A549 (cell line): ENCODE results near the gene AFAP1. TPM values are rescaled to one million over a fixed set of nuclear protein-coding genes. Genes with fewer than 3 reads are reported as not detected.

Experiments used
- ATAC-seq, 2 experiments: fragments of 200-7000 bp in 1 of 2; fragments of >200 bp in 1 of 2; cut with Nextera tagmentation in 1 of 2; cut with Tn5 transposase in 1 of 2; 3 replicates each; pipeline versions ENCODE4 v1.8.0 to v1.9.1; 2018 to 2020; ENCODE audit warnings: mild to moderate bottlenecking in 1 of 2, moderate library complexity in 1 of 2
- CTCF ChIA-PET: fragments of 300-600 bp; sonication (Branson Sonifier 250); formaldehyde crosslinking; extraction: SDS; loops from one replicate; lab custom pipeline; 2021; ENCODE audit warnings: antibody characterized with exemption, inconsistent platforms; lab: Yijun Ruan, JAX
- POLR2A ChIA-PET: fragments of 350-600 bp; formaldehyde crosslinking; extraction: SDS; loops from one replicate; lab custom pipeline; 2021; ENCODE audit warnings: antibody characterized with exemption, inconsistent platforms; lab: Yijun Ruan, JAX
- DNase-seq, 2 experiments: peaks; one replicate each; pipeline versions ENCODE4 v3.0.0 to v3.0.0-alpha.2; 2011 to 2016; ENCODE audit warnings: low read depth in 1 of 2, low spot score in 1 of 2
- FAIRE-seq: peaks from 2 replicates; lab custom pipeline; 2011; peaks lifted over from hg19 to GRCh38; lab: Jason Lieb, UNC
- H3K27ac ChIP-seq, 2 experiments: fragments of >200 bp; sonication (Bioruptor Twin); formaldehyde crosslinking; 3 replicates each; pipeline ENCODE4 v1.5.1; 2016 to 2017
- H3K4me1 ChIP-seq: fragments of >200 bp; sonication (Bioruptor Twin); formaldehyde crosslinking; 3 replicates; pipeline ENCODE4 v1.6.1; 2016
- H3K4me2 ChIP-seq: fragments of >200 bp; sonication (Bioruptor Twin); formaldehyde crosslinking; 3 replicates; pipeline ENCODE4 v1.6.1; 2016
- H3K4me3 ChIP-seq: fragments of >200 bp; sonication (Bioruptor Twin); formaldehyde crosslinking; 3 replicates; pipeline ENCODE4 v1.5.1; 2016
- H3K9me3 ChIP-seq: fragments of >200 bp; sonication (Bioruptor Twin); formaldehyde crosslinking; 3 replicates; pipeline ENCODE4 v1.6.1; 2016
- CHD2 ChIP-seq: fragments of 150-350 bp; IDR thresholded peaks from 2 replicates; pipeline ENCODE4 v1.6.1; 2014; ENCODE audit warnings: low read length; ENCODE audit not compliant: partially characterized antibody
- CHD4 ChIP-seq: fragments of 200-600 bp; sonication (generic); IDR thresholded peaks from 2 replicates; pipeline ENCODE4 v1.6.1; 2016; ENCODE audit warnings: antibody characterized with exemption, mild to moderate bottlenecking, borderline replicate concordance
- CTCF ChIP-seq: fragments of >200 bp; sonication (Bioruptor Twin); formaldehyde crosslinking; IDR thresholded peaks from 3 replicates; pipeline ENCODE4 v1.5.1; 2016
- EHF ChIP-seq: fragments of 250-450 bp; sonication (Bioruptor Pico); IDR thresholded peaks from 2 replicates; pipeline ENCODE4 v1.5.0; 2020; ENCODE audit warnings: mild to moderate bottlenecking
- EHMT2 ChIP-seq: fragments of 200-600 bp; sonication (generic); IDR thresholded peaks from 2 replicates; pipeline ENCODE4 v1.6.1; 2016; ENCODE audit warnings: antibody characterized with exemption, low read depth, mild to moderate bottlenecking, moderate library complexity
- ESRRA ChIP-seq: fragments of 150-350 bp; IDR thresholded peaks from 2 replicates; pipeline ENCODE4 v1.6.1; 2014; ENCODE audit warnings: mild to moderate bottlenecking, low read length, borderline replicate concordance
- FOXS1 ChIP-seq: fragments of 250-450 bp; sonication (Bioruptor Pico); IDR thresholded peaks from 2 replicates; pipeline ENCODE4 v1.5.0; 2020; ENCODE audit warnings: mild to moderate bottlenecking, moderate library complexity
- GATA3 ChIP-seq: IDR thresholded peaks from 2 replicates; pipeline ENCODE4 v1.6.1; 2012; ENCODE audit warnings: borderline replicate concordance
- HOXB5 ChIP-seq: fragments of 250-450 bp; sonication (Bioruptor Pico); IDR thresholded peaks from 2 replicates; pipeline ENCODE4 v1.5.0; 2020; ENCODE audit warnings: mild to moderate bottlenecking, moderate library complexity
- JUN ChIP-seq, 2 experiments: fragments of >200 bp; sonication (Bioruptor Twin); formaldehyde crosslinking; IDR thresholded peaks; 2 replicates in 1 of 2; 3 replicates in 1 of 2; pipeline ENCODE4 v1.6.1; 2016 to 2017
- NPAS2 ChIP-seq: fragments of 250-450 bp; sonication (Bioruptor Pico); IDR thresholded peaks from 2 replicates; pipeline ENCODE4 v1.8.0; 2022; ENCODE audit warnings: mild to moderate bottlenecking, moderate library complexity, borderline replicate concordance
- PBX3 ChIP-seq: IDR thresholded peaks from 2 replicates; pipeline ENCODE4 v1.6.1; 2012
- PHF8 ChIP-seq: fragments of 200-600 bp; sonication (generic); IDR thresholded peaks from 2 replicates; pipeline ENCODE4 v1.6.1; 2016; ENCODE audit warnings: low read depth, mild to moderate bottlenecking, antibody characterized with exemption, moderate library complexity, borderline replicate concordance
- SMC3 ChIP-seq: fragments of >200 bp; sonication (Bioruptor Twin); formaldehyde crosslinking; IDR thresholded peaks from 3 replicates; pipeline ENCODE4 v1.6.1; 2018; ENCODE audit warnings: inconsistent platforms
- SREBF2 ChIP-seq: fragments of 450-650 bp; IDR thresholded peaks from 2 replicates; pipeline ENCODE4 v1.6.1; 2014; ENCODE audit warnings: mild to moderate bottlenecking, moderate library complexity
- TFCP2L1 ChIP-seq: fragments of 250-450 bp; sonication (Bioruptor Pico); IDR thresholded peaks from 2 replicates; pipeline ENCODE4 v1.5.0; 2021; ENCODE audit warnings: mild to moderate bottlenecking
- USF2 ChIP-seq: fragments of 450-650 bp; IDR thresholded peaks from 2 replicates; pipeline ENCODE4 v1.6.1; 2014; ENCODE audit warnings: antibody characterized with exemption
- ZFP36 ChIP-seq: fragments of 450-650 bp; IDR thresholded peaks from 2 replicates; pipeline ENCODE4 v1.6.1; 2014; ENCODE audit warnings: borderline replicate concordance; ENCODE audit not compliant: partially characterized antibody
- ZSCAN20 ChIP-seq: fragments of 250-450 bp; sonication (Bioruptor Pico); IDR thresholded peaks from 2 replicates; pipeline ENCODE4 v1.8.0; 2022; ENCODE audit warnings: mild to moderate bottlenecking, moderate library complexity
- WGBS: methylation state at CpG from one replicate; pipeline ENCODE4 v1.1.6; 2017; ENCODE audit errors: missing lambda C conversion rate; 5-methylcytosine and 5-hydroxymethylcytosine counted together
- polyA plus RNA-seq, 4 experiments: library from polyadenylated mRNA; depleted of rRNA in 3 of 4; stranded (reverse); fragments of >200 nt; fragmentation: RNase III in 1 of 4; extraction: RNeasy Plus Mini Kit Qiagen cat#74134 plus additional on column Dnase treatment in 1 of 4; gene quantifications; 2 replicates in 3 of 4; 3 replicates in 1 of 4; pipeline ENCODE4 v1.2.3, GENCODE V29; 2011 to 2017
- TF ChIP-seq, protein P1 (sequence below): IDR thresholded peaks from 2 replicates; pipeline ENCODE4 v1.6.1; 2012; ENCODE audit warnings: low read depth, borderline replicate concordance
- TF ChIP-seq, protein P2 (sequence below): fragments of >200 bp; sonication (Bioruptor Twin); formaldehyde crosslinking; IDR thresholded peaks from 2 replicates; pipeline ENCODE4 v1.6.1; 2016
- TF ChIP-seq, protein P3 (sequence below): fragments of 150-350 bp; IDR thresholded peaks from 2 replicates; pipeline ENCODE4 v1.6.1; 2014; ENCODE audit warnings: low read depth, mild to moderate bottlenecking, low read length

Gene AFAP1
- polyA plus RNA-seq, 2 of the 4 experiments (the other 2 are of a cell fraction), result 25.4 to 29.6 TPM

DNA sequence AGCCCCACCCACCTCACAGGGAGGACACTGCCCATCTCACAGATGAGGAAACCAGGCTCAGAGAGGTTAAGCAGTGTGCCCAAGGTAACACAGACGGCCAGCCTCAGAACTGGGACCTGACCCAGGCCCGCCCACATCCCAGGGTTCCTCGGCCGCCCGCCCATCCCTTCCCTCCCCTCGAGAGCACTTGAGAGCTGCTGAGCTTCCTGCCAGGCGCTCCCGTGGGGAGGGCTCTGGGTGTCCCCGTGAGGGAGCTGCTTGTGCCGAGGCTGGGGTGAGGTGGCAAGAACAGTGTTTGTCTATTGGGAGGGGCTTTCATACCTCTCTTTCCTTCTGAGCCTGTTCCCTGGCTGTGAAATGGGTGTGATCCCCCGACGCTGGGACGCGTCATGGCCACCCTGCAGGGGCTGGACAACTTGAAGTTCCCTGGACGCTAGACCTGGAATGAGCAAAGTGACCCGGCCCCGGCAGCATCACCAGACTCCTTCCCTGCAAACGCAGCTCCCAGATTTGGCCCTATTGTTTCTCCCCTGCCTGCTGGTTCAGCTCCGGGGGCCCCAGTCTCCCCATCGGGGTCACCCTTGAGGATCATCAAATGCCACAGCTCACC is 204.9 kb downstream of the AFAP1 start:
- Histone ChIP-seq H3K4me1 (no peaks in the 10 kb centered on the region), H3K27ac (no peak overlapping the region), H3K4me3 (no peak overlapping the region)
- CTCF ChIA-PET, result interaction anchor here (0.7 to 1.5 kb wide), 2 partner anchors 15 kb away, joined by 3 to 8 read pairs; no protein-coding TSS in a partner anchor
- no peak; a peak in 1 of 6 replicates for ATAC-seq
- FAIRE-seq, result no peak
- 62% methylated on average over 8 of the region's 20 CpGs for WGBS
- TF ChIP-seq, protein P1, sequence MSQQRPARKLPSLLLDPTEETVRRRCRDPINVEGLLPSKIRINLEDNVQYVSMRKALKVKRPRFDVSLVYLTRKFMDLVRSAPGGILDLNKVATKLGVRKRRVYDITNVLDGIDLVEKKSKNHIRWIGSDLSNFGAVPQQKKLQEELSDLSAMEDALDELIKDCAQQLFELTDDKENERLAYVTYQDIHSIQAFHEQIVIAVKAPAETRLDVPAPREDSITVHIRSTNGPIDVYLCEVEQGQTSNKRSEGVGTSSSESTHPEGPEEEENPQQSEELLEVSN, result no peak
- TF ChIP-seq FOXS1 (CRISPR knock-in tag), result no peak
- TF ChIP-seq CTCF, result no peak
- TF ChIP-seq CHD2, result no peak
- no peak for TF ChIP-seq PBX3
- TF ChIP-seq, all 56 proteins: peak for 0
- POLR2A ChIA-PET, result no interaction called here
- Histone ChIP-seq H3K4me2 (no peak overlapping the region), H3K9me3 (no peaks in the 10 kb centered on the region)
- DNase-seq, result no peak

GRCh38 chr4:7733801-7734650 is 205.6 kb downstream of the AFAP1 start:
- Histone ChIP-seq H3K4me2 (no peak overlapping the region), H3K4me3 (no peak overlapping the region), H3K27ac (no peak overlapping the region), H3K4me1 (no peaks in the 10 kb centered on the region), H3K9me3 (no peaks in the 10 kb centered on the region)
- 85% methylated on average over 9 of the region's 26 CpGs for WGBS
- CTCF ChIA-PET, result interaction anchor here (1.4 kb wide), 1 partner anchor 15 kb away, joined by 3 read pairs; no protein-coding TSS in a partner anchor
- no peak for FAIRE-seq
- ATAC-seq, result no peak; a peak in 1 of 6 replicates
- TF ChIP-seq, protein P2, sequence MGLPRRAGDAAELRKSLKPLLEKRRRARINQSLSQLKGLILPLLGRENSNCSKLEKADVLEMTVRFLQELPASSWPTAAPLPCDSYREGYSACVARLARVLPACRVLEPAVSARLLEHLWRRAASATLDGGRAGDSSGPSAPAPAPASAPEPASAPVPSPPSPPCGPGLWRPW, result no peak
- no peak for TF ChIP-seq EHF (CRISPR knock-in tag)
- no peak for TF ChIP-seq CHD4
- no peak for TF ChIP-seq SMC3
- no peak for TF ChIP-seq TFCP2L1 (CRISPR knock-in tag)
- no peak for TF ChIP-seq HOXB5 (CRISPR knock-in tag)
- TF ChIP-seq ZSCAN20 (CRISPR knock-in tag), result no peak
- TF ChIP-seq CTCF, result no peak
- TF ChIP-seq USF2, result no peak
- TF ChIP-seq ZFP36, result no peak
- TF ChIP-seq EHMT2, result no peak
- TF ChIP-seq NPAS2 (CRISPR knock-in tag), result no peak
- TF ChIP-seq GATA3, result no peak
- no peak for TF ChIP-seq PHF8
- TF ChIP-seq, protein P3, sequence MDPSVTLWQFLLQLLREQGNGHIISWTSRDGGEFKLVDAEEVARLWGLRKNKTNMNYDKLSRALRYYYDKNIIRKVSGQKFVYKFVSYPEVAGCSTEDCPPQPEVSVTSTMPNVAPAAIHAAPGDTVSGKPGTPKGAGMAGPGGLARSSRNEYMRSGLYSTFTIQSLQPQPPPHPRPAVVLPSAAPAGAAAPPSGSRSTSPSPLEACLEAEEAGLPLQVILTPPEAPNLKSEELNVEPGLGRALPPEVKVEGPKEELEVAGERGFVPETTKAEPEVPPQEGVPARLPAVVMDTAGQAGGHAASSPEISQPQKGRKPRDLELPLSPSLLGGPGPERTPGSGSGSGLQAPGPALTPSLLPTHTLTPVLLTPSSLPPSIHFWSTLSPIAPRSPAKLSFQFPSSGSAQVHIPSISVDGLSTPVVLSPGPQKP, result no peak
- no peak for TF ChIP-seq ESRRA
- TF ChIP-seq SREBF2, result no peak
- TF ChIP-seq, protein P1, result no peak
- no peak for TF ChIP-seq JUN (IDR thresholded peaks at IDR 0.05)
- POLR2A ChIA-PET, result no interaction called here
- no peak for DNase-seq
